Measurements from ENCODE around the gene RAET1L.
A peak's percentile ranks its signal among the peaks of the same experiment; 100 is the strongest.
"Not testable (repeated sequence)": the region's sequence is repeated elsewhere in the genome, so short reads cannot be mapped to it uniquely, and the experiment has no call there.

Gene RAET1L

DNA sequence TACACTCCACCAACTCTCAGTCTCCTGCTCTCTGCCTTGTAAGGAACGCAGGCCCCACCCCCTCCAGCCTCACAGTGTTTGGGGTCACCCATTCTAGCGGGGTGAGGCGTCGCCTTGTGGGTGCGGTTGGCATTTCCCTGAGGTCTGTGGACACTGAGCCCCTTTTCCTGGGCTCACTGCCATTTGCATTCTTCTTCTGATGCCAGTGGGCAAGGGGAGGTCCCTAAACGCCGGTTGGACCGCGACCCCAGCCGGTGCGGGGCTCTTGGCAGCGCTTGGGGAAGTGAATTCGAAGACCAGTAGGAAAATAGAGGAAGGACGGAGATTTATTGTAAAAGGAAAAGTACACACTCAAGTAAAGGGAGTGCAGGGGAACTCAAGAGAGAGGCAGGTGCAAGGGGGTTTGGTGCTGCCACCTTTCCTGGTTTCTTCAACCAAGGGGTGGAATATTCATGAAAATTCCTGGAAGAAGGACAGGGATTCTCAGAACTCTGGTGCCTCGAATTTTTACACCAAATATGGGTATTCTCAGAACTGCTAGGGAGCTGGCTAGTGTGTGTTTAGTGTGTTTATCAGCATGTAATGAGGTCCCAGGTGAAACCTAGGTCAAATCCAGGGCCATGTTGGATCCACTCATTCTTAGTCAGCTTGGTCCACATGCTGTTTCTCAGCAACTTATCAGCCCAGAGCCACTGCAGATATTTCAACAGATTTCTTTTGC lies 9.9 kb downstream of the RAET1L start:
- not testable (repeated sequence) for DNase-seq

- DNase-seq = not testable (repeated sequence)
Measured at GRCh38 chr6:150014623-150015280, 10.6 kb downstream of the RAET1L start.

GRCh38 chr6:150013785-150014622 lies 11.3 kb downstream of the RAET1L start:
- DNase-seq = not testable (repeated sequence)

- not testable (repeated sequence) for DNase-seq
Measured at GRCh38 chr6:150012846-150013784, 12.2 kb downstream of the RAET1L start.

DNA sequence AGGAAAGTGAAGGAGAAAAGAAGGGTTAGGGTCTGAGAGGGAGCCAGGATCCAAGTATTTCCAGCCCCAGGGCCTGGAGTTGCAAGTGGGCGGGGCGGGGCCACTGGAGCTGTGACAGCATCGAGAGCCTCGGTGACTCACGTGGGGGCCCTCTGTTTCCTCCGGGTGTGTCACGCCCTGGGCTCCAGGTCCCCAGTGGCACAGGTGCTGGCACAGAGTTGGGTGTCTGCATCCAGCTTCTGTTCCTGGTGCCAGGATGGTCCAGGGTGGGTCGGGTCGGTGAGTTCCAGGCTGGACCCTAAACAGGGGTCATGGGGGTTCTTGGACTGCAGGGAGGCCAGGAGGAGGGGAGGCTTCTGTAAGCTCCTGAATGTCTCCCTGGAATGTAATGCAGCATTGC lies 16.7 kb downstream of the RAET1L start:
- DNase-seq = no peak

- peak; percentile 36 for DNase-seq
Measured at GRCh38 chr6:150006961-150007464, 18.3 kb downstream of the RAET1L start.

- DNase-seq = no peak
Measured at GRCh38 chr6:150005761-150006651, 19.3 kb downstream of the RAET1L start.

GRCh38 chr6:150004783-150005717 lies 20.3 kb downstream of the RAET1L start:
- DNase-seq = peak; percentile 91

- peak; percentile 82 for DNase-seq
Measured at GRCh38 chr6:150004101-150004782, 21.1 kb downstream of the RAET1L start.

GRCh38 chr6:150003599-150003998 lies 21.7 kb downstream of the RAET1L start:
- not testable (repeated sequence) for DNase-seq

GRCh38 chr6:150002710-150003109 lies 22.6 kb downstream of the RAET1L start:
- DNase-seq = no peak

DNA sequence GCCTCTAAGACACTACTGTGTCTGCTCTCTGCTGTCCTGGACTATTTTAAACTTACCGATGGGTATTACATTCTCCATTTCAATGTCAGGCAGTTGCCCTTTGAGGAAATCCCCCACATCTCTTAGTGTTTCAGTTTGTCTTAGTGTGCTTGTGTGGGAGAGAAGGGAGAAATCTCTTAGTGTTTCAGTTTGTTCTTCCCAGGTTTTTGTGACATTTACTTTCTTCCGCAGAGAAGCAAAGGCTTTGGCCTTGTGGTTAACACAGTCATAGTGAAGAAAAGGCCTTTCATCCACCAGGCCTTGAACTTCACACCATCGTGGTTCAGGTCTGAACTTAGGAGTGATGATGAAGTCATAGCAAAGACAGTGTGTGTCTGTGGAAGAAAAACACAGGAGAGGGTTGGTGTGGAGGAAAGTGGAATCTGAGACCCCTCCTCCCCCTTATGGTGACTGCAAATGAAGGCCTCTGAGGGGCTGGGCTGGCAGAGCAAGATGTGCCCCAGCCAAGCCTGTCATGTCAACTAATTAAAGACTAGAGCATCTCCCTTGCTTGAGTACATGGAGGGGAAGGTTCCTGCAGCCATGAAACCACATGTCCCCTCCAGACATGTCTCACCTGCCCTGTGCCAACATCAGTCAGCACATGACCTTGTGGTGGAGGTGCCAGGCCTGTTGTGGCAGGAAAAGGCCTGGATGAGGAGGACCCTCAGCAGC lies 23.9 kb downstream of the RAET1L start:
- no peak for DNase-seq

GRCh38 chr6:149999636-150000035 lies 25.7 kb downstream of the RAET1L start:
- DNase-seq = no peak

DNA sequence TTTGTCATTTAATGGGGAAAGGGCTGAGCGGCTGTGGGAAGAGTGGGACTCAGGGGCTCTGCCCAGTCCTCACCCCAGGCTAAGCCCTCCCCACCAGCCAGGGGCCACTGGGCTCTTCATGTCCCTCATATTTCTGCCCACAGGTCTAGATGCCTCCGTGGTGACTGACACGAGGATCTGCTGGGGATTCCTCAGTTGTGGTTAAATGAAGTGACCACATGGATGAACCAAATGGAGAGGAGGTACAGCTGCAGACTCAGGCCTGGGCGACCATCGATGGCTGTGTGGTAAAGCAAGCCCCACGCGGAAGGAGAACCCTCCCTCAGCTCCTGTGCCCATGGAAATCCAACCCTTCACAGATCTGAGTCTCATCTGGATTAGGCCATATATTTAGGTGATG lies 29.4 kb downstream of the RAET1L start:
- no peak for DNase-seq

DNA sequence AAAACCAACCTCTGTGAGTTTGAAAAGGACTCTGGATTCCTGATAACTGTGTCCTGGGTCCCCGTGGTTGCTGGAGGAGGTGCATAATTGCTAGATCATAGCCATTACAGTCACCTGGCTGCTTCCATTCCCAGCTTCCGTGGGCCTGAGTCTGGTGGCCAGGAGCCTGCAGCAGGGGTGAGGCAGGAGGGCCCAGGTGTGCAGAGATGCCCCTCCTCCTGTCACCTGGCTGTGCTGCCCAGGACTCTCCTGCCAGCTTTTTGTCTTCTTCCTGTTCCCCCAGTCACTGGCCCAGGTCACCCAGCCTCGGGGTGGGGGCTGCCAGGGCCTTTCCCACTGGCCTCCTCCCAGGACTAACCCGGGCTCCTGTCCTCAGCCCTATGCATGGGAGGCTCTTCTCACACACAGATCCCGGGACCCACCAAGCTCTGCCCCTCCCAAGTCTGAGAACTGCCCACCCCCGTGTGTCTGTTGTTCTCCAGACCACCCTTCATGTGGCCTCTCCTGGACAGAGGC lies 30.0 kb downstream of the RAET1L start:
- DNase-seq = no peak

DNA sequence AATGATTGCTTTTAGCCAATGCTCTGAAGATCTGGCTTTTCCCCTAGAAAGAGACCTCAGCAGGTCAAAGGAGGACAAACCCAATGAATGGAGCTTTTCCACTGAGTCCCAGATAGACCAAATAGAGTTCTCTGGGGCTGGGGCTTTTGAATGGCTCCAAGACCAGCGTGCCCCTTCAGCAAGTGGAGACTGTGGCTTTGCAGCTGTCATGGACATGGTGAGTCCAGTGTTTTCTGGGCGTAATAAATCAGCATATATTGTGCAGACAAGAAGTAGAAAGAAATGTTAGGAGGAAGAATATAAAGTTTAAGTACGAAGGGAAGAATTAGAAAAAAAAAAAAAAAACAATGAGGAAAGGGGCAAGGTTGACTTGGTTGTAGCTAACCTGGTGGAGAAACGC lies 33.5 kb downstream of the RAET1L start:
- DNase-seq = no peak

DNA sequence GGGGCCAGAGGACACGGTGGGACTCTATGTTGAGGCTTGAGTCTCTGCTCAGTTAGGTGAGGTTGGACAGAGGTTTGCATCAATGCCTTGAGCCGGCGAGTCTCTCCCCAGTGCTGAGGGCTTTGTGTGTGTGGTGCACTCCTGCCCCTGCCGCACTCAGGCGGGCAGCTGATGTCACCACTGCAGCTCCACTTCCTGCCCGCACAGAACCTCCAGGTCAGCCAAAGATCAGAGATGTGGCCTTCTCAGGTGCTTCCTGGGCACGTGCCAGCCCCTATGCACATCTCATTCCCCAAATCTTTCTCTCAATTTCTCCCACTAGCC lies 33.9 kb downstream of the RAET1L start:
- DNase-seq = not testable (repeated sequence)

GRCh38 chr6:149990661-149991471 lies 34.5 kb downstream of the RAET1L start:
- DNase-seq = no peak
